Measurements from ENCODE around the gene ZNF423.

The ZNF423 gene

DNA sequence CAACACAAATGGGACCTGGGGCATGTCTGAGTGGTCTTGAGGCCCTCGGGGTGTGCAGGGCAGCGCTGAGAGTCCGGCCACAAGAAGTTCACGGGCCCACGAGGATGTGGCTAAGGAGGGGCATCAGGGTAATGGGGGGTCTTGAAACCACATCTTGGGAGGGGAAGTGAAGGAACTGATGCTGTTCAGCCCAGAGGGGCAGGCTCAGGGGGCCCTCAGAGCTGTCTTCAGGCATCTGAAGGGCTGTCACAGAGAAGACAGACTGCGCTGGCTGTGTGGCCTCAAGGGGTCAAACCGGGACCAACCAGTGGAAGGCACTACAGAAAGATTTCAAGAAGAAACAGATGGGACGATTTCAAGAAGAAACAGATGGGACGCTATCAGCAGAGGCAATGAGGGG is 45.1 kb downstream of the ZNF423 start:
- Histone ChIP-seq H3K79me2 (ENCODE audit: control insufficient read depth, low read length) (no peaks in the 10 kb centered on the region), H3K27ac (ENCODE audit: low read depth, low read length) (no peak overlapping the region), H3K9me3 (ENCODE audit: control insufficient read depth, insufficient read depth, low read length) (no peaks in the 10 kb centered on the region), H3K4me1 (ENCODE audit: control insufficient read depth, low read length) (no peaks in the 10 kb centered on the region), H3K4me2 (ENCODE audit: low read length) (no peak overlapping the region), H3K36me3 (ENCODE audit: control insufficient read depth, low read length) (no peaks in the 10 kb centered on the region), H3F3A (ENCODE audit: control insufficient read depth, insufficient read depth) (no peaks in the 10 kb centered on the region), H4K20me1 (ENCODE audit: control insufficient read depth, insufficient read depth, low read depth, low read length) (no peaks in the 10 kb centered on the region), H3K4me3 (ENCODE audit: low read length) (no peak overlapping the region), H3K9me2 (replicated peaks; ENCODE audit: control insufficient read depth, low read length) (no peaks in the 10 kb centered on the region), H3K27me3 (ENCODE audit: control insufficient read depth, low read length) (no peaks in the 10 kb centered on the region)
- no peak for TF ChIP-seq EZH2phosphoT487 (IDR thresholded peaks at IDR 0.05; ENCODE audit: borderline replicate concordance, low read length)
- TF ChIP-seq, protein P1, sequence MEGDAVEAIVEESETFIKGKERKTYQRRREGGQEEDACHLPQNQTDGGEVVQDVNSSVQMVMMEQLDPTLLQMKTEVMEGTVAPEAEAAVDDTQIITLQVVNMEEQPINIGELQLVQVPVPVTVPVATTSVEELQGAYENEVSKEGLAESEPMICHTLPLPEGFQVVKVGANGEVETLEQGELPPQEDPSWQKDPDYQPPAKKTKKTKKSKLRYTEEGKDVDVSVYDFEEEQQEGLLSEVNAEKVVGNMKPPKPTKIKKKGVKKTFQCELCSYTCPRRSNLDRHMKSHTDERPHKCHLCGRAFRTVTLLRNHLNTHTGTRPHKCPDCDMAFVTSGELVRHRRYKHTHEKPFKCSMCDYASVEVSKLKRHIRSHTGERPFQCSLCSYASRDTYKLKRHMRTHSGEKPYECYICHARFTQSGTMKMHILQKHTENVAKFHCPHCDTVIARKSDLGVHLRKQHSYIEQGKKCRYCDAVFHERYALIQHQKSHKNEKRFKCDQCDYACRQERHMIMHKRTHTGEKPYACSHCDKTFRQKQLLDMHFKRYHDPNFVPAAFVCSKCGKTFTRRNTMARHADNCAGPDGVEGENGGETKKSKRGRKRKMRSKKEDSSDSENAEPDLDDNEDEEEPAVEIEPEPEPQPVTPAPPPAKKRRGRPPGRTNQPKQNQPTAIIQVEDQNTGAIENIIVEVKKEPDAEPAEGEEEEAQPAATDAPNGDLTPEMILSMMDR (IDR thresholded peaks at IDR 0.05; ENCODE audit: low read depth, low read length, poor library complexity, severe bottlenecking), result no peak

DNA sequence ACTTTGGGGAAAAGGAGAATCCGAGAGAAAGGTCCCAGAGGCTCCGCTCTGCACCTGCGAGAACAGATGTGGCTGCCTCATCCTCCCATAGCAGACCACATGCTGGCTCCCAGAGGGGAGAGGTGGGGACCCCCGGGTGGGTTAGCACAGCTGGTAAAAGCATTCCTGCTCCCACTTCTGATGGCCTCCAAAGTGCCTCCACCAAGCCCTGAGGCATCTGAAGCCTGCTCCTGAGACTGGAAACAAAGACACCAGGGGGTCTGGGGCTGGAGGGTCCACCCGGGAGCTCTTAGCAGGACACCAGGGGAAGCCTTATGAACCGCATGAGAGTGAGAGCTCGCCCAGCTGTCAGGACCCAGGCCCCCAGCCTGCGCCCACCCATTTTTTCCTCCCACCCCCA is 46.4 kb downstream of the ZNF423 start:
- no peak overlapping the region for H3K4me3 ChIP-seq (ENCODE audit: low read length)

DNA sequence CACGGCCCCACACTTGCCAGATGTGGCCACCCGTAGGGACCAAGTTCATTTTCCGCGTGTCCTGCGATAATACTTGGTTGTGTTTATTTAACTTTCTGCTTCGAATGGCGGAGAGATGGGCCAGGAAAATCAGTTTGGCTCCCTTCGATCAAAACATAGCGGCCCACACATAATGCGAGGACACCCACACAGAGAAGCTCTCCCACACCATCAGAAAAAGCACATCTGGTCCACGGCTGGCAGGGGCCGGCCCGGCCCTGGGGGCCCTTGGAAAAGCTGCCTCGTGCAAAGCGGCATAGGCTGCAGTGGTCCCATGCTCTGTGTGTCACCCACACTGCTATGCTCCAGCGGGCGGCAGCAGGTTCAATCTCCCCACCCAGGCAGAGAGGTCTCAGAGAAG is 46.9 kb downstream of the ZNF423 start:
- no peaks in the 10 kb centered on the region for H4K20me1 ChIP-seq (ENCODE audit: control insufficient read depth, insufficient read depth, low read depth, low read length)
- no peak overlapping the region for H3K4me2 ChIP-seq (ENCODE audit: low read length)
- no peaks in the 10 kb centered on the region for H3K27me3 ChIP-seq (ENCODE audit: control insufficient read depth, low read length)
- H3K79me2 ChIP-seq (ENCODE audit: control insufficient read depth, low read length), result no peaks in the 10 kb centered on the region
- no peaks in the 10 kb centered on the region for H3K9me3 ChIP-seq (ENCODE audit: control insufficient read depth, insufficient read depth, low read length)
- no peaks in the 10 kb centered on the region for H3K36me3 ChIP-seq (ENCODE audit: control insufficient read depth, low read length)
- TF ChIP-seq, protein P1 (IDR thresholded peaks at IDR 0.05; ENCODE audit: low read depth, low read length, poor library complexity, severe bottlenecking), result no peak
- TF ChIP-seq EZH2phosphoT487 (IDR thresholded peaks at IDR 0.05; ENCODE audit: borderline replicate concordance, low read length), result no peak
- H3K4me1 ChIP-seq (ENCODE audit: control insufficient read depth, low read length), result no peaks in the 10 kb centered on the region
- no peaks in the 10 kb centered on the region for H3F3A ChIP-seq (ENCODE audit: control insufficient read depth, insufficient read depth)
- H3K4me3 ChIP-seq (ENCODE audit: low read length), result no peak overlapping the region
- H3K27ac ChIP-seq (ENCODE audit: low read depth, low read length), result no peak overlapping the region
- H3K9me2 ChIP-seq (replicated peaks; ENCODE audit: control insufficient read depth, low read length), result no peaks in the 10 kb centered on the region

More for the DNA sequence above, 46.4 kb downstream of the ZNF423 start:
- TF ChIP-seq, protein P1 (IDR thresholded peaks at IDR 0.05; ENCODE audit: low read depth, low read length, poor library complexity, severe bottlenecking), result no peak
- no peak for TF ChIP-seq EZH2phosphoT487 (IDR thresholded peaks at IDR 0.05; ENCODE audit: borderline replicate concordance, low read length)
- Histone ChIP-seq H3F3A (ENCODE audit: control insufficient read depth, insufficient read depth) (no peaks in the 10 kb centered on the region), H3K27me3 (ENCODE audit: control insufficient read depth, low read length) (no peaks in the 10 kb centered on the region), H3K27ac (ENCODE audit: low read depth, low read length) (no peak overlapping the region), H3K79me2 (ENCODE audit: control insufficient read depth, low read length) (no peaks in the 10 kb centered on the region), H3K9me3 (ENCODE audit: control insufficient read depth, insufficient read depth, low read length) (no peaks in the 10 kb centered on the region), H4K20me1 (ENCODE audit: control insufficient read depth, insufficient read depth, low read depth, low read length) (no peaks in the 10 kb centered on the region), H3K4me1 (ENCODE audit: control insufficient read depth, low read length) (no peaks in the 10 kb centered on the region), H3K9me2 (replicated peaks; ENCODE audit: control insufficient read depth, low read length) (no peaks in the 10 kb centered on the region), H3K4me2 (ENCODE audit: low read length) (no peak overlapping the region), H3K36me3 (ENCODE audit: control insufficient read depth, low read length) (no peaks in the 10 kb centered on the region)

DNA sequence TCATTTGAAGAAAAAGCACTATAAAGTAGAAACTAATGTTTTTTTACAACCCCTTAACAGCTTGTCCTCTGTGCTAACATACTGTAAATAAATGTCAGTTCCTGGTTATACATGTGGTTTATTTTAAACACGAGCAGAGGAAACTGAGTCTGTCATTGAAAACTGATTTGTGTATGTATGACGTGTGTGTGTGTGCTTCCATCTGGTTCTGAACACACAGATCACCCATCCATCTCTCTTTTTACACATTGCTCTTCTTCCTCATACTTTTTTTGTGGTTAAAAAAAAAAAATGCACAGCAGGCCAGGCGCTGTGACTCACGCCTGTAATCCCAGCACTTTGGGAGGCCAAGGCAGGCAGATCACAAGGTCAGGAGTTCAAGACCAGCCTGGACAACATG is 49.5 kb downstream of the ZNF423 start:
- no peaks in the 10 kb centered on the region for H3K79me2 ChIP-seq (ENCODE audit: control insufficient read depth, low read length)
- H3K9me2 ChIP-seq (replicated peaks; ENCODE audit: control insufficient read depth, low read length), result no peaks in the 10 kb centered on the region
- no peaks in the 10 kb centered on the region for H4K20me1 ChIP-seq (ENCODE audit: control insufficient read depth, insufficient read depth, low read depth, low read length)
- H3K4me1 ChIP-seq (ENCODE audit: control insufficient read depth, low read length), result no peaks in the 10 kb centered on the region
- no peak overlapping the region for H3K4me3 ChIP-seq (ENCODE audit: low read length)
- no peak overlapping the region for H3K4me2 ChIP-seq (ENCODE audit: low read length)
- H3K36me3 ChIP-seq (ENCODE audit: control insufficient read depth, low read length), result no peaks in the 10 kb centered on the region
- H3K27ac ChIP-seq (ENCODE audit: low read depth, low read length), result no peak overlapping the region
- H3F3A ChIP-seq (ENCODE audit: control insufficient read depth, insufficient read depth), result no peaks in the 10 kb centered on the region
- H3K27me3 ChIP-seq (ENCODE audit: control insufficient read depth, low read length), result peaks cover 3% of the 10 kb centered on the region; the same call in 1 of the 2 replicates
- H3K9me3 ChIP-seq (ENCODE audit: control insufficient read depth, insufficient read depth, low read length), result no peaks in the 10 kb centered on the region
- TF ChIP-seq, protein P1 (IDR thresholded peaks at IDR 0.05; ENCODE audit: low read depth, low read length, poor library complexity, severe bottlenecking), result no peak
- no peak for TF ChIP-seq EZH2phosphoT487 (IDR thresholded peaks at IDR 0.05; ENCODE audit: borderline replicate concordance, low read length)

Data from DOHH2 (cell line).